Thymus (tissue), 11 donors: Measurements from ENCODE around the gene TKFC. TPM values are rescaled to one million over a fixed set of nuclear protein-coding genes. Genes with fewer than 3 reads are reported as not detected.
A peak's percentile ranks its signal among the peaks of the same experiment; 100 is the strongest.
"Not testable (repeated sequence)": the region's sequence is repeated elsewhere in the genome, so short reads cannot be mapped to it uniquely, and the experiment has no call there.

Source experiments
- DNase-seq, 9 donors: peaks; one replicate each; pipeline ENCODE4 v3.0.0-alpha.2; 2013; ENCODE audit warnings: low spot score in 9 of 9, low read depth in 6 of 9, missing footprints in 1 of 9
- H3K27ac ChIP-seq, 2 donors: one replicate each; pipeline ENCODE4 v1.5.1; 2013; ENCODE audit warnings: control low read depth in 1 of 2, low read depth in 1 of 2, low read length in 1 of 2, mild to moderate bottlenecking in 1 of 2, moderate library complexity in 1 of 2
- H3K27me3 ChIP-seq, 2 donors: one replicate each; pipeline ENCODE4 v1.5.1; 2013; ENCODE audit warnings: low read length in 1 of 2; ENCODE audit not compliant: control insufficient read depth in 2 of 2, insufficient read depth in 1 of 2
- H3K36me3 ChIP-seq, 2 donors: one replicate each; pipeline ENCODE4 v1.5.1; 2013; ENCODE audit warnings: low read length in 1 of 2, mild to moderate bottlenecking in 1 of 2, moderate library complexity in 1 of 2; ENCODE audit not compliant: control insufficient read depth in 2 of 2, insufficient read depth in 2 of 2
- H3K4me1 ChIP-seq, 2 donors: one replicate each; pipeline ENCODE4 v1.5.1; 2013; ENCODE audit warnings: low read length in 2 of 2; ENCODE audit not compliant: control insufficient read depth in 2 of 2, insufficient read depth in 2 of 2
- H3K4me3 ChIP-seq, 2 donors: one replicate each; pipeline ENCODE4 v1.5.1; 2013; ENCODE audit warnings: low read length in 2 of 2, control low read depth in 1 of 2, mild to moderate bottlenecking in 1 of 2
- H3K9me3 ChIP-seq, 2 donors: one replicate each; pipeline ENCODE4 v1.5.1; 2013; ENCODE audit warnings: low read length in 1 of 2, mild to moderate bottlenecking in 1 of 2; ENCODE audit not compliant: control insufficient read depth in 2 of 2, insufficient read depth in 1 of 2
- WGBS: extraction: QIAGEN DNeasy Blood & Tissue Kit; methylation state at CpG from one replicate; pipeline ENCODE4 v1.1.7; 2013; 5-methylcytosine and 5-hydroxymethylcytosine counted together
- polyA plus RNA-seq: library from polyadenylated mRNA; stranded (reverse); fragments of 200-250 nt; gene quantifications from one replicate; pipeline ENCODE4 v1.2.3, GENCODE V29; 2013
- total RNA-seq: library from RNA; stranded (reverse); fragments of 120-200 nt; gene quantifications from one replicate; pipeline ENCODE4 v1.2.4, GENCODE V29; 2013
- donor health status: healthy.

Gene TKFC
- total and polyA plus RNA-seq, 2 donors: 19.8 to 47.4 TPM

- no peak for DNase-seq
- peaks cover 0 to 1% of the 10 kb centered on the region in 2 donors for H3K36me3 ChIP-seq
- 98% methylated on average over 9 of the region's 9 CpGs for WGBS
- no peaks in the 10 kb centered on the region for H3K27me3 ChIP-seq
- H3K27ac ChIP-seq: no peak overlapping the region
- H3K9me3 ChIP-seq: no peaks in the 10 kb centered on the region
- no peaks in the 10 kb centered on the region for H3K4me1 ChIP-seq
- H3K4me3 ChIP-seq: no peak overlapping the region
Measured at GRCh38 chr11:61380884-61381283, 47.9 kb downstream of the TKFC start.

GRCh38 chr11:61383859-61384258 lies 50.8 kb downstream of the TKFC start:
- H3K27me3 ChIP-seq, H3K4me3 ChIP-seq, H3K4me1 ChIP-seq, H3K27ac ChIP-seq, H3K9me3 ChIP-seq, H3K36me3 ChIP-seq, DNase-seq: not testable (repeated sequence)
- WGBS: over 99% methylated on average over 5 of the region's 5 CpGs

- H3K27ac ChIP-seq: no peak overlapping the region
- no peaks in the 10 kb centered on the region for H3K4me1 ChIP-seq
- H3K27me3 ChIP-seq: no peaks in the 10 kb centered on the region
- no peak for DNase-seq
- H3K9me3 ChIP-seq: no peaks in the 10 kb centered on the region
- no peaks in the 10 kb centered on the region for H3K36me3 ChIP-seq
- 98% methylated on average over 15 of the region's 15 CpGs for WGBS
- H3K4me3 ChIP-seq: no peak overlapping the region
Measured at GRCh38 chr11:61384271-61385242, 51.5 kb downstream of the TKFC start.

GRCh38 chr11:61390161-61390560 lies 57.1 kb downstream of the TKFC start:
- Histone ChIP-seq H3K4me1 (peaks cover 4 to 19% of the 10 kb centered on the region in 2 donors), H3K27me3 (peaks cover 0 to 2% of the 10 kb centered on the region in 2 donors), H3K4me3 (no peak overlapping the region), H3K9me3 (no peaks in the 10 kb centered on the region), H3K36me3 (peaks cover 0 to 1% of the 10 kb centered on the region in 2 donors), H3K27ac (no peak overlapping the region)
- no peak for DNase-seq
- 97% methylated on average over 1 of the region's 1 CpG for WGBS

GRCh38 chr11:61392981-61393595 lies 60.1 kb downstream of the TKFC start:
- Histone ChIP-seq H3K27ac (peak overlapping the region; percentile 1 to 95), H3K9me3 (no peaks in the 10 kb centered on the region), H3K4me1 (peaks cover 4 to 19% of the 10 kb centered on the region in 2 donors), H3K36me3 (peaks cover 2 to 3% of the 10 kb centered on the region in 2 donors), H3K27me3 (peaks cover 0 to 2% of the 10 kb centered on the region in 2 donors), H3K4me3 (peak overlapping the region; percentile 68 to 74)
- 2% methylated on average over 15 of the region's 15 CpGs for WGBS
- peak in 4 of 9 donors; percentile 18 to 63 (median 30) for DNase-seq

Other genes with a start within 250 kb of the TKFC start
- gene CD5, start 230.7 kb upstream of the TKFC start, total RNA-seq: 30.6 TPM
- gene CD5, start 230.7 kb upstream of the TKFC start, polyA plus RNA-seq: 40.5 TPM
- 3.5 TPM for gene VPS37C, start 171.8 kb upstream of the TKFC start, total RNA-seq
- 9.4 TPM for gene VPS37C, start 171.8 kb upstream of the TKFC start, polyA plus RNA-seq
- gene PGA3, start 129.7 kb upstream of the TKFC start, total RNA-seq: 0.80 TPM
- 1.3 TPM for gene PGA3, start 129.7 kb upstream of the TKFC start, polyA plus RNA-seq
- 0.66 TPM for gene PGA4, start 110.9 kb upstream of the TKFC start, total RNA-seq
- gene PGA4, start 110.9 kb upstream of the TKFC start, polyA plus RNA-seq: 4.6 TPM
- gene PGA5, start 92.1 kb upstream of the TKFC start, total RNA-seq: 0.19 TPM
- 1.4 TPM for gene PGA5, start 92.1 kb upstream of the TKFC start, polyA plus RNA-seq
- gene VWCE, start 37.9 kb upstream of the TKFC start, total RNA-seq: 2.4 TPM
- gene VWCE, start 37.9 kb upstream of the TKFC start, polyA plus RNA-seq: 11.5 TPM
- gene DDB1, start 123 bp upstream of the TKFC start, total RNA-seq: 197 TPM
- 129 TPM for gene DDB1, start 123 bp upstream of the TKFC start, polyA plus RNA-seq
- gene CYB561A3, start 28.7 kb downstream of the TKFC start, total RNA-seq: 16.0 TPM
- 20.5 TPM for gene CYB561A3, start 28.7 kb downstream of the TKFC start, polyA plus RNA-seq
- 26.3 TPM for gene TMEM138, start 29.1 kb downstream of the TKFC start, total RNA-seq
- gene TMEM138, start 29.1 kb downstream of the TKFC start, polyA plus RNA-seq: 53.3 TPM
- gene TMEM216, start 59.4 kb downstream of the TKFC start, total RNA-seq: 11.9 TPM
- 21.5 TPM for gene TMEM216, start 59.4 kb downstream of the TKFC start, polyA plus RNA-seq
- 25.4 TPM for gene CPSF7, start 96.7 kb downstream of the TKFC start, total RNA-seq
- 76.3 TPM for gene CPSF7, start 96.7 kb downstream of the TKFC start, polyA plus RNA-seq
- 34.8 TPM for gene SDHAF2, start 96.9 kb downstream of the TKFC start, total RNA-seq
- gene SDHAF2, start 96.9 kb downstream of the TKFC start, polyA plus RNA-seq: 59.9 TPM
- 4.1 TPM for gene LRRC10B, start 175.5 kb downstream of the TKFC start, total RNA-seq
- gene LRRC10B, start 175.5 kb downstream of the TKFC start, polyA plus RNA-seq: 2.7 TPM
- gene SYT7, start 247.8 kb downstream of the TKFC start, total RNA-seq: 0.14 TPM
- gene SYT7, start 247.8 kb downstream of the TKFC start, polyA plus RNA-seq: 1.3 TPM